Activated CD8-positive, alpha-beta T cell treated with anti-CD3 and anti-CD28 coated beads for 36 hours (primary cell): ENCODE results near the gene MBL2. TPM values are rescaled to one million over a fixed set of nuclear protein-coding genes. Genes with fewer than 3 reads are reported as not detected.

Experiments used
- ATAC-seq: fragments of 200-7000 bp; cut with Tn5 transposase; one replicate; pipeline ENCODE4 v1.10.0; 2021; ENCODE audit warnings: mild to moderate bottlenecking, moderate library complexity
- CTCF ChIA-PET: fragments of 350-600 bp; sonication (Branson Sonifier 250); formaldehyde crosslinking; loops from one replicate; lab custom pipeline; 2021; ENCODE audit warnings: antibody characterized with exemption; lab: Charles Lee
- POLR2A ChIA-PET: fragments of 350-600 bp; sonication (Branson Sonifier 250); formaldehyde crosslinking; loops from one replicate; lab custom pipeline; 2021; ENCODE audit warnings: antibody characterized with exemption; lab: Charles Lee
- DNase-seq: peaks from one replicate; pipeline ENCODE4 v3.0.0-alpha.2; 2020
- H3K27ac Mint-ChIP-seq: one replicate; pipeline ENCODE4 v1.8.0; 2021; ENCODE audit warnings: mild to moderate bottlenecking, mixed read lengths
- H3K27me3 Mint-ChIP-seq: one replicate; pipeline ENCODE4 v1.8.0; 2021; ENCODE audit warnings: mixed read lengths
- H3K36me3 Mint-ChIP-seq: one replicate; pipeline ENCODE4 v1.8.0; 2021; ENCODE audit warnings: low read depth, mixed read lengths
- H3K4me1 Mint-ChIP-seq: one replicate; pipeline ENCODE4 v1.8.0; 2021; ENCODE audit warnings: low read depth, mixed read lengths
- H3K4me3 Mint-ChIP-seq: one replicate; pipeline ENCODE4 v1.8.0; 2021; ENCODE audit warnings: mild to moderate bottlenecking, moderate library complexity, mixed read lengths
- H3K9me3 Mint-ChIP-seq: one replicate; pipeline ENCODE4 v1.8.0; 2021; ENCODE audit warnings: mixed read lengths
- intact Hi-C: fragments of 100-400 bp; cut with micrococcal nuclease; formaldehyde crosslinking; loops from one replicate; pipeline ENCODE4 v1.10.0; 2022
- total RNA-seq, 2 experiments: library from RNA; stranded (reverse); gene quantifications; one replicate each; pipeline ENCODE4 v1.2.3, GENCODE V29; 2021
- TF ChIP-seq, protein P1 (sequence below): fragments of 200-600 bp; IDR thresholded peaks from one replicate; pipeline ENCODE4 v1.8.0; 2022; ENCODE audit warnings: antibody characterized with exemption, mild to moderate bottlenecking

Gene MBL2
- total RNA-seq, 2 experiments from 2014 or later = not detected

DNA sequence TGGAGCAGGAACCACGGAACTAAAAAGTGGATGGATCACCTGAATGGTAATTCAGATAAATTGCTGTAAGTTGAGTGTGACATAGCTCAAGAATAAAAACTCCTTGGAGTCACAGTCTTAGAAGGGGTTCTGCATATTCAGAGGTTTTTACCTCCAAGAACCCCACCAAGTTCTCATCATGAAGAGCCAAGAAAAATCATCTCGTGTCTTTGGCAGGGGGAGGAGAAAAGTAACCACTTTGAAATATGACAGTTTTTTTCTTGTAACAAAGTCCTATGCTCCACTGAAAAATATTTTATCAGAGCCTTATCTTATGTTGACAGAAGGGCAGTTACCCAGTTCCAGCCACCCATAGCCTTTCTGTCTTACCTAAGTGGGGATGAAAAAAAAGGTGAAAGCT lies 38.2 kb upstream of the MBL2 start:
- H3K27ac Mint-ChIP-seq = no peak overlapping the region
- H3K36me3 Mint-ChIP-seq = no peaks in the 10 kb centered on the region
- ChIA-PET POLR2A (no interaction called here), CTCF (no interaction called here)
- TF ChIP-seq, protein P1, sequence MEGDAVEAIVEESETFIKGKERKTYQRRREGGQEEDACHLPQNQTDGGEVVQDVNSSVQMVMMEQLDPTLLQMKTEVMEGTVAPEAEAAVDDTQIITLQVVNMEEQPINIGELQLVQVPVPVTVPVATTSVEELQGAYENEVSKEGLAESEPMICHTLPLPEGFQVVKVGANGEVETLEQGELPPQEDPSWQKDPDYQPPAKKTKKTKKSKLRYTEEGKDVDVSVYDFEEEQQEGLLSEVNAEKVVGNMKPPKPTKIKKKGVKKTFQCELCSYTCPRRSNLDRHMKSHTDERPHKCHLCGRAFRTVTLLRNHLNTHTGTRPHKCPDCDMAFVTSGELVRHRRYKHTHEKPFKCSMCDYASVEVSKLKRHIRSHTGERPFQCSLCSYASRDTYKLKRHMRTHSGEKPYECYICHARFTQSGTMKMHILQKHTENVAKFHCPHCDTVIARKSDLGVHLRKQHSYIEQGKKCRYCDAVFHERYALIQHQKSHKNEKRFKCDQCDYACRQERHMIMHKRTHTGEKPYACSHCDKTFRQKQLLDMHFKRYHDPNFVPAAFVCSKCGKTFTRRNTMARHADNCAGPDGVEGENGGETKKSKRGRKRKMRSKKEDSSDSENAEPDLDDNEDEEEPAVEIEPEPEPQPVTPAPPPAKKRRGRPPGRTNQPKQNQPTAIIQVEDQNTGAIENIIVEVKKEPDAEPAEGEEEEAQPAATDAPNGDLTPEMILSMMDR = no peak
- H3K4me1 Mint-ChIP-seq = peaks cover 7% of the 10 kb centered on the region
- intact Hi-C loops = no loop called here
- no peak for ATAC-seq
- no peak overlapping the region for H3K4me3 Mint-ChIP-seq
- H3K27me3 Mint-ChIP-seq = no peaks in the 10 kb centered on the region
- DNase-seq = no peak
- no peaks in the 10 kb centered on the region for H3K9me3 Mint-ChIP-seq

DNA sequence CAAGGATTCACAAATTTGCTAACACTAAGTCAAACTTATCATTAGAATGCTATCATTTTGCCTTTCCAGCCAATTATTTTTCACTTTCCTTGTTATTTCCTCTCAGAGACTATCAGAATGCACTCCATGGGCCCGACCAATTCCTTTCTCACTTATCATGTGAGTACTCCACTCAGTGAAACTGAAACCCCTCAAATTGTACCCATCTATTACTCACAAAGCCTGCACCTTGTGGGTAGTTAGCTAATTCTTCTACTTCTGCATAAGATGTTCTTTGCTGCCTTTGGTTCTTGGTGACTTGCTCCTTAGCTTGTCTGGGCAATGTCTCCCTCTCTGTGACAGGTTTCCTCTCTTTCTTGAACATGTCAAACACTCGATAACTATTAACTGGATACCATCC lies 35.2 kb upstream of the MBL2 start:
- DNase-seq (no peak), ATAC-seq (no peak)
- H3K27ac Mint-ChIP-seq = no peak overlapping the region
- POLR2A ChIA-PET = no interaction called here
- no peak overlapping the region for H3K4me3 Mint-ChIP-seq
- TF ChIP-seq, protein P1 = no peak
- H3K4me1 Mint-ChIP-seq = no peaks in the 10 kb centered on the region
- H3K9me3 Mint-ChIP-seq = no peaks in the 10 kb centered on the region
- H3K27me3 Mint-ChIP-seq = no peaks in the 10 kb centered on the region
- H3K36me3 Mint-ChIP-seq = no peaks in the 10 kb centered on the region
- intact Hi-C loops = no loop called here
- CTCF ChIA-PET = no interaction called here

DNA sequence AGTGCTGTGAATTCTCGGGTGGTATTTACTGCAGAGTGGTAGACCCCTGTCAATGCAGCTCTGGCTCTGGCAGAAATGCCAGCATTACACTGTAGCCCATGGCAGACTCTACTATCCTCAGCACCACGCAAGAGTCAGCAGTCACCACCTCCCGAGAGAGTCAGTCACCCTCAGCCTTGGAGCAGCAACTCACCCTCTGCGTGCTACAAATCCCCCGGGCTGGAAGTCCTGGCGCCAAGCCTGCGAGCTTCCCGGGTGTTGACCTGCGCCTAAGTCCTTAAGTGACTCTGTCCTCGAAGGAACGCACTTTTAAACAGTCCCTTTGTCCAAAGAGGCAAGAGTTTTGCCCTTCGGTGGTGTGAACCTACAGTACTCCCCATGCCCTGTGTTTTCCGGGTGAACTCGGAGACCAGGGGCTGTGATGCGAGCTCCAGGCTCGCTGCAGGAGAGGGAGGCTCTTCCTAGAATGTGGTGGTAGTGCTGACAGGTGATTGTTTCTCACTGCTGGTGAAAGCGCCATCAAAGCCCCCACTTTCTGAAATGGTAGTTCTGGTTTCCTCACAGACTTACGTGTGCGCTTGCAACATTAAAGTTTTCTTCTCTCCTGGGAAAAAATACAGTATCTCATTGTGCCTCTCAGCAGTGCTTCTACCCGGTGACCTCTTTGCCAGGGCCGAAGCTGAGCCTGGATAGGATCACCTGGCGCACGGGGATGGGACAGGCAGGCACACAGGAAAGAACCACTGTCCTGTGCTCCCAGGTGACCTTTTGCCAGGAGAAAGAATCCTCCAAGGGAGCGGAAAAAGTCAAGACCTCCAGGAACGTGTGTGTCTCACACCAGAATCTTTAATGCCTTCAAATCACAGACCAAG lies 33.1 kb upstream of the MBL2 start:
- no peak for DNase-seq
- H3K27me3 Mint-ChIP-seq = no peaks in the 10 kb centered on the region
- no peak overlapping the region for H3K4me3 Mint-ChIP-seq
- TF ChIP-seq, protein P1 = no peak
- no peaks in the 10 kb centered on the region for H3K4me1 Mint-ChIP-seq
- H3K27ac Mint-ChIP-seq = no peak overlapping the region
- ATAC-seq = no peak
- peaks cover 1% of the 10 kb centered on the region for H3K9me3 Mint-ChIP-seq
- ChIA-PET POLR2A (no interaction called here), CTCF (no interaction called here)
- intact Hi-C loops = no loop called here
- H3K36me3 Mint-ChIP-seq = no peaks in the 10 kb centered on the region

DNA sequence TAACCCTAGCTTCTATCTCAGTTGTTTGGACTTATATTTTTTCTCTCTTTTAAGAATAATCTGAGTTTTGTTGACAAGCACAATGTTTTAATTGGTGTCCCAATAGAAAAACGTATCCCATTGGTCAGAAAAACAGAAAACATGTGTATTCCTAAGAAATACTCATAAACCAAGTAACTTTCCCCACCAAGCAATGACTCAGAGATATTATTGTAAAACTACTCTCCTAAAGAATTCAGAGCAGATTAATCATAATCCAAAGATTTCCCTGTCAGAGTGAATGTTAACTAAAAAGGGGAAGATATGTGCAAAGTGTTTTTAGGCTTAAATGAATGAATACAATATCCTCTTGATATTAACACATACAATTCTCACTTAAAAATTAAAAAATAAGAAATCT lies 29.4 kb upstream of the MBL2 start:
- Mint-ChIP-seq H3K9me3 (peaks cover 6% of the 10 kb centered on the region), H3K4me1 (no peaks in the 10 kb centered on the region), H3K27me3 (no peaks in the 10 kb centered on the region), H3K27ac (no peak overlapping the region), H3K36me3 (no peaks in the 10 kb centered on the region), H3K4me3 (no peak overlapping the region)
- DNase-seq (no peak), ATAC-seq (no peak)
- ChIA-PET CTCF (no interaction called here), POLR2A (no interaction called here)
- intact Hi-C loops = no loop called here
- TF ChIP-seq, protein P1 = no peak

DNA sequence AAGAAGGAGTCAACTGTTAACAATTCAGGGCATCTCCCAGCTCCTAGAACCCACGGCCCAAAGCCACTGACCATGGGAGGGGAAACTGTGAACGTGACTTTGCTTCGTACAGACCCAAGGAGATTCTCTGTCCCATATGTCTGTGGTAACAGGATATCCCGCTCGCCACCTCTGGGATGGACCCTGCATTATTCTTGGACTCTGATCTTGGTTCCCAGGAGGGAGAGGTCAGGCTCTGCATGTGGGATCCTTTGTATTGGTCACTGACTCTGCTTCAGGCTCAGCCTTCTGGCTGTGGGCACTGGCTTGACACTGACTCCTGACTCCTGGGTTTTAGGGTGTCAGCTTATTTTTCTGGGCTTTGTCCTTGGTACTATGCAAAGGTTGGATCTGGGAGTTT lies 13.5 kb upstream of the MBL2 start:
- ATAC-seq = no peak
- TF ChIP-seq, protein P1 = no peak
- Mint-ChIP-seq H3K27ac (no peak overlapping the region), H3K27me3 (no peaks in the 10 kb centered on the region), H3K4me3 (no peak overlapping the region), H3K4me1 (no peaks in the 10 kb centered on the region), H3K36me3 (no peaks in the 10 kb centered on the region), H3K9me3 (no peaks in the 10 kb centered on the region)
- no peak for DNase-seq
- CTCF ChIA-PET = no interaction called here
- intact Hi-C loops = no loop called here
- POLR2A ChIA-PET = no interaction called here
